Hepatocyte (in vitro differentiated cells): ENCODE data around the gene RBM33.

Source experiments
- CTCF ChIP-seq: fragments of 200-600 bp; sonication (generic); IDR thresholded peaks from 2 replicates; pipeline ENCODE4 v1.5.1; 2016; ENCODE audit warnings: antibody characterized with exemption, mild to moderate bottlenecking; ENCODE audit not compliant: poor library complexity
- EZH2 ChIP-seq: fragments of 200-600 bp; sonication (generic); IDR thresholded peaks from 2 replicates; pipeline ENCODE4 v1.6.1; 2016; ENCODE audit warnings: antibody characterized with exemption, mild to moderate bottlenecking, borderline replicate concordance

- TF ChIP-seq EZH2: no peak
- TF ChIP-seq CTCF: no peak
Measured at GRCh38 chr7:155701972-155702544, 57.6 kb downstream of the RBM33 start.
